ENCODE data around the gene E2F3.

- TF ChIP-seq CTCF (IDR thresholded peaks at IDR 0.05), result no peak
- no peak for TF ChIP-seq POLR2AphosphoS5 (IDR thresholded peaks at IDR 0.05)
- no peak for TF ChIP-seq POLR2A (IDR thresholded peaks at IDR 0.05)
- no peak for TF ChIP-seq EP300 (IDR thresholded peaks at IDR 0.05)
Observed at GRCh38 chr6:20448828-20449227, 47.1 kb downstream of the E2F3 start.

All from upper lobe of left lung (tissue), 4 donors.